ENCODE results near the gene GPBP1.

- TF ChIP-seq POLR2A (conservative IDR thresholded peaks at IDR 0.05) (no peak), ZZZ3 (IDR thresholded peaks at IDR 0.05) (no peak), NR3C1 (CRISPR knock-in tag; IDR thresholded peaks at IDR 0.05) (no peak), CTCF (IDR thresholded peaks at IDR 0.05 in 2 of 3, conservative IDR thresholded peaks at IDR 0.05 in 1 of 3; ENCODE audit: insufficient read depth in 2 of 3, low read depth in 1 of 3, low read length in 3 of 3) (no peak), SIRT6 (IDR thresholded peaks at IDR 0.05; ENCODE audit: low read depth, low read length) (no peak), KDM1A (IDR thresholded peaks at IDR 0.05) (no peak), GABPA (tag; conservative IDR thresholded peaks at IDR 0.05; ENCODE audit: low read depth) (no peak), HOXB6 (CRISPR knock-in tag; IDR thresholded peaks at IDR 0.05; ENCODE audit: borderline replicate concordance) (no peak), ZNF263 (CRISPR knock-in tag; IDR thresholded peaks at IDR 0.05; ENCODE audit: borderline replicate concordance) (no peak), NR2C1 (IDR thresholded peaks at IDR 0.05) (no peak), NR2C1 (tag; IDR thresholded peaks at IDR 0.05) (no peak)
These were observed 133.7 kb downstream of the GPBP1 start for GRCh38 chr5:57307516-57307915.
